GM12873 (cell line): ENCODE data around the gene DLG4.

Experiments used
- CTCF ChIP-seq: IDR thresholded peaks from 2 replicates; pipeline ENCODE4 v1.5.1; 2012; ENCODE audit warnings: low read depth, mild to moderate bottlenecking, moderate library complexity, low read length, control low read depth; ENCODE audit not compliant: insufficient read depth; ENCODE audit errors: missing control alignments

The DLG4 gene

GRCh38 chr17:7176107-7176840 is 43.4 kb downstream of the DLG4 start:
- TF ChIP-seq CTCF = no peak

GRCh38 chr17:7175330-7175733 is 44.3 kb downstream of the DLG4 start:
- TF ChIP-seq CTCF = no peak

GRCh38 chr17:7174603-7175326 is 44.9 kb downstream of the DLG4 start:
- no peak for TF ChIP-seq CTCF

- TF ChIP-seq CTCF = peak; percentile 16
These were observed 45.7 kb downstream of the DLG4 start for GRCh38 chr17:7173687-7174602.

- TF ChIP-seq CTCF = no peak
These were observed 51.8 kb downstream of the DLG4 start for GRCh38 chr17:7167832-7168231.

GRCh38 chr17:7166873-7167272 is 52.8 kb downstream of the DLG4 start:
- TF ChIP-seq CTCF = no peak
